NCI-H1105 treated with DMSO at 0.1 percent for 48 hours (cell line): ENCODE measurements around the gene STON1.
"Not testable (repeated sequence)": the region's sequence is repeated elsewhere in the genome, so short reads cannot be mapped to it uniquely, and the experiment has no call there.

Experiments used
- DNase-seq: peaks from one replicate; lab custom pipeline; 2025; lab: John Stamatoyannopoulos, UW

STON1 gene

DNA sequence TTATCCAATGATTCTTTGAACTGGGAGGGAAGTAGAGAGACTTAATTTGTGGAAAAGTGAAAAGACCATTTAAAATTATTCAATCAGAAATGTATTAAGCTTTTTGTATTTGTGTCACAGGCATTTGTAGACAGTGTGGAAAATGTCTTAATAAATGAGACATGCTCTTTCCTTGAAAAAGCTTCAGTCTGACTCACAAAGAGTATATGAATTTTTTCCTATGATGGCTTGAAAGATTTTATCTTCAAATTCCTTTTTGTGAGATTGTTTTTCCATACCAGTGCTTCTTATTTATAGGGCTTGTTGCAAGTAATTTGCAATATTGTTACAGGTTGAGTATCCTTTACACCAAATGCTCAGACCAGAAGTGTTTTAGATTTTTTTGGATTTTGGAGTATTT lies 39.5 kb downstream of the STON1 start:
- DNase-seq = no peak

DNA sequence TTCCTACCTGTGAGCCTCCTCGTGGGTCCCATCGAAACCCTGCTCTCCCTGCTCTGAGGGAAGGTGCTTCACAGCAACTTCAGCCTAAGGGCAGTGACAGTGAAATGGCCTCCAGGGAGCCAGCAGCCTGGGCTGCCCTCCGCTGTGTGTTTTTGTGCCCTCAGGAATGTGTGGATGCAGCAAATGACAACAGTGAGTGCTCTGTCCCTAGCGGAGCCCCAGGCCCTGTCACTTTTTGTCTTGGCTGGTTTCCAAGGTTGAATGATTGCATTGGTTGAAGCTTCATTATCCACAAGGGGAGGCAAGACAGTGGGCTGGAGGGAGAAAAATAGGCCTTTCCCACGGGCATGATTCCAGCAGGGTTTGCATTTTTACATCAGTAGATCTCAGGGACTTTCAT lies 42.9 kb downstream of the STON1 start:
- DNase-seq = peak; percentile 34

GRCh38 chr2:48574353-48575287 lies 44.7 kb downstream of the STON1 start:
- DNase-seq = no peak

GRCh38 chr2:48578313-48578712 lies 48.4 kb downstream of the STON1 start:
- no peak for DNase-seq

- no peak for DNase-seq
Observed at GRCh38 chr2:48583961-48584360, 54.0 kb downstream of the STON1 start.

- no peak for DNase-seq
Observed at GRCh38 chr2:48584551-48584950, 54.6 kb downstream of the STON1 start.

DNA sequence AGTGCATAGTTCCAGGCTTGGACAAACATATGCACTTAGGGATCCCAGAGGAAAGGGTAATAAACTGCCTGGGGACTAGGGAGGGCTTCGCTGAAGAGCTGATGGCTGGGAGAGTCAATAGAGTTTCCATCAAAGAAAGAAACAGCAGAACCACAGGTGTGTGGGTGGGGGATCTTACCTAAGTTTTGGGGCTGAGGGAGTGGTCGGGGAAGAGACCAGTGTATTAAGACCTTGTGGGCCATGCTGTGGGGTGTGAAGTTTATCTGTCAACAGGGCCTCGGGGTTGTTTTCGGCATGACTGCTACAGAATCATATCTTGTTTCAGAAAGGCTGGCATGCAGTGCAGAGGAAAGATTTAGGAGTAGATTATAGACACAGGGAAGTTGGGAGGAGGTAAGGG lies 56.5 kb downstream of the STON1 start:
- no peak for DNase-seq

- no peak for DNase-seq
Observed at GRCh38 chr2:48587560-48587959, 57.6 kb downstream of the STON1 start.

DNA sequence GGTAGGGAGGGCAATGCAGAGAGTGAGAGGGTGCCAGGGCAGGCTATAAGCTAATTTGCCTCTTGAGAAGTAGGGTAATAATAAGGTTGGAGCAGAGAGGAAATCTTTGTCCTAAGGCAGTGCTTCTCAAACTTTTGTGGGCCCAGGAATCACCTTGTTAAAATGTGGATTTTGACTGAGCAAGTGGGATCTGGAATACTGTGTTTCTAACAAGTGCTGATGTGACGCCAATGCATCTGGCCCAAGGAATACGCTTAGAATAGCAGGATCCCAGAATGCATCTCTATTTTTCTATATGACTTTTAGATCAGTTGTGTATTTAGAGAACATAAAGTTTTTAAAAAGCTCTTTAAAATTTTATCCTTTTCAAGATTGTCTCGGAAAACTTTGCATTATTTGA lies 58.0 kb downstream of the STON1 start:
- no peak for DNase-seq

DNA sequence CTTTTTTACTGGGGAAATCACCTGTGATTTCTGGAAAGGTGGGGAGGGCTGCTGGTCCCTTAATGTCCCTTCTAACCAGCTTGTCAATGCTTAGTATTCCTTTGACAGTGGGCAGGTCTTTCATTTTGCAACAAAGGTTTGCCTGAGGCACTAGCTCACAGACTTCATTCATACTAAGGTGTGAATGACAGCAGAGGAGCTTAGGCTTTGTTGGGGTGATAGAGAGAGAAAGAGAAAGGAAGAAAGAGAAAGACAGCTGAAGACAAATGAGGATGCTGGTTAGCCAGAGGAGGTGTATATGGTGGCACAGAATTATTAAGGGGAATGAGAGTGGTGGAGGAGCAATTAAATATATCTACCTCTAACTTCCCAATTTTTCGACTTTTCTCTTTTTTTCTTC lies 58.8 kb downstream of the STON1 start:
- DNase-seq = no peak

DNA sequence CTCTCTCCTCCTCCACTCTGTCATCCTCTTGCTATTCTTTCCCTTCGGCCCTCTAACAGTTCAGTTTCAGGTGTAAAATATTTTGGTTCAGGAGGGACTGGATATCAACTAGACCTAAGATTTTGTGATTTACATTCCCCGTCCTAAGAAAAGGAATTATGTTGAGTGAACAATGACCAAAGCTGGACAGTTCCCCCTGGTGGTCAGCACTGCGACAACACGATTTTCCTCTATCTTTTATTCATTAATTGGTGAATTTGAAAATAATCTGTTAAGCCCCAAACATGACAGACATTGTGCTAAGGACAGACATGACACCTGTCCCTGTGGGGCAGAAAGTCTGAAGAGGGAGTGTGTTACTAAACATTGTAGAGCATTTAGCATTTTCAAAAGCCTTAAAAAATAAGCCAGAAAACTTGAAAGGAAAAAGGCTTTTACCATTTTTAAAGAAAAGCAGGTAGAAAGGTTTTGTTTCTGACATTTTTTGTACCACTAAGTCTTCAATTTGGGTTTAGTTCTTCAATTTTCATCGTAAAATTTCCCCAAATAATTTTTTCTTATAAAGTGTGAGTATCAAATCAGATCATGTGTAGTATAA lies 59.3 kb downstream of the STON1 start:
- DNase-seq = peak; percentile 47

DNA sequence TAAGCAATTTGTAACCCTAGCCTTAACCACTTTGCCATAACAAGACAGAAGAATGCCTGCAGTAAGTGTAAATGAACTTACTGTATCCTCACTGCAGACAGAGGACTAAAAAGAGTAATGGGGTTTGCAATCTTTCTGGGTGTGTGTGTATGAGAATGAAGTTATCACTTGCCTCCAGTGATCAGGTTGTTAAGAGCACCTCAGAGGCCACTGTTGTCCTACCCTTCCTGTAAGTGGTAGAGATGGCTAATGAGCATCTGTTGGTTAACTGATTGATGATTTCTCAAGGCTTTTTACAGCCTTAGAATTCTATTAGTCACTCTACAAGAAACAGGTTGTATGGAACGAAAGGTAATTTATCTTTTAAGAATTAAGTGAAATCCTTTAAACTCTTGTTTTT lies 60.1 kb downstream of the STON1 start:
- no peak for DNase-seq

- no peak for DNase-seq
Observed at GRCh38 chr2:48592067-48592466, 62.1 kb downstream of the STON1 start.

DNA sequence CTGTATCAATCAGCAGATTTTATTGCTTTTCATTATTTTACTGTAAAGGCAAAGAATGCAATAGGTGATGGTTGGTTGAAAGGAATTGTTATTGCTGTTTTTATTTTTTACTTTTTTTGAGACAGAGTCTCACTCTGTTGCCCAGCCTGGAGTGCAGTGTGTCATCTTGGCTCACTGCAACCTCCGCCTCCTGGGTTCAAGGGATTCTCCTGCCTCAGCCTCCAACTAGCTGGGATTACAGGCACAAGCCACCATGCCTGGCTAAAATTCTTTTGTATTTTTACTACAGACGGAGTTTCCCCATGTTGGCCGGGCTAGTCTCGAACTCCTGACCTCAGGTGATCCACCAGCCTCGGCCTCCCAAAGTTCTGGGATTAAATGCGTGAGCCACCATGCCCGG lies 66.8 kb downstream of the STON1 start:
- DNase-seq = not testable (repeated sequence)

DNA sequence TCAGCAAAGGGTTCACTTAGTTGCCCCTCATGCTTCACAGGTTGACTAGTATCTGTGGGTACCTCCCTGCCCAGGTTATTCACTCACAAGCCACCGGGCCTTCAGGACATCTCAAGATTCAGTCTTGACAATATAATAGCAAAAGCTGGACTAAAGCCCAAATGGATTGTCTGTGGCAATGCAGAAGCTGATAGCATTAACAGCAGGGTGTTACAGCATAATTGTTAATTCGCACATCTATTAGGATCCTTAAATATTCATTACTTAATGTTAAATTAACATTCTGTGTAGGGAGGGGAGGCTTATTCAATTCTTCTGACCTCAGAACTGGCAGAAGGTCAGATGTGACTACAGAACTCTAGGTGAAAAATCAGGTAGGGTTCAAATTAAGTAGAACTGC lies 67.5 kb downstream of the STON1 start:
- DNase-seq = no peak

DNA sequence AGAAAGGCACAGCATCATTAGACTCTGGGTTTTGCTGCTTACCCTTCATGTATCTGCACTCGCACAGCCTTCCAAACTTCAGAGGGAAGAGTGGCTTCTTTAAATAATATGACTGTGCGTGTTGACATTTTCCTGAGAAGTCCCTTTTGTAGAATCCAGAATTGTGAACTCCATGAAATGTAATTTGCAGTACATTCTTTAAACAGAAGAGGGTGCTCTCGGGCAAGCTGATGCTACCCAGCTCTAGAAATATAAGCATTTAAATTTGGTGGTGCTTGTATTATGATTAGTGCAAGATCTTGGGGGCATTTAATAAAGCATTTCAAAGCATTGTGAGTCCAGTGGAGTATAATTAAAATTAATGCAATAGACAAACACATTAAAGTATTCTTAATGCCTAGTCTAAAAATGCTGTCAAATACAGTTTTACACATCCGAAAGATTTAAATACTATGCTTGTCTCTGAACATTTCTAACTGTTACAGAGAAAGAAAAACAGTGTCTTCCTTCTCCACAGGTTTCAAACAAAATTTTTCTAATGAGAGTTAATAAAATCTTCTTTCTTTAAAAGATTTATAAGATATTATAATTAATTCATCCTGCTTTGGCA lies 70.4 kb downstream of the STON1 start:
- peak; percentile 31 for DNase-seq

GRCh38 chr2:48600917-48601316 lies 71.0 kb downstream of the STON1 start:
- no peak for DNase-seq

DNA sequence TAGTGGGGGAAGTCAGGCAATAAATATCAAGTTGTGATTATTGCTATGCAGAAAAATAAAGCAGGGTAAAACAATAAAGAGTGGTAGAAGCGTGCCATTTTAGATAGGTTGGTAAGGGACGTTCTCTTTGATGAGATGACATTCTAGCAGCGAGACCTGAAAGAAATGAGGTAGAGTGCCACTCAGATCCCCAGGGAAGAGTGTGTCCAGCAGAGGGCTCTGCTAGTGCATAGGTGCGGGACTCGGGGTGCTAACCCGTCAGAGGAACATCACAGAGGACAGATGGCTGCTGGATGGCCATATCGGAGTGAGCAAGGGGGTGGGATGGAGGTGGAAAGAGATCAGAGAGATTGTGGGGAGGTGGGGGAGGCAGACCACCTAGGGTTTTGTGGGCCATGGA lies 71.4 kb downstream of the STON1 start:
- DNase-seq = no peak

DNA sequence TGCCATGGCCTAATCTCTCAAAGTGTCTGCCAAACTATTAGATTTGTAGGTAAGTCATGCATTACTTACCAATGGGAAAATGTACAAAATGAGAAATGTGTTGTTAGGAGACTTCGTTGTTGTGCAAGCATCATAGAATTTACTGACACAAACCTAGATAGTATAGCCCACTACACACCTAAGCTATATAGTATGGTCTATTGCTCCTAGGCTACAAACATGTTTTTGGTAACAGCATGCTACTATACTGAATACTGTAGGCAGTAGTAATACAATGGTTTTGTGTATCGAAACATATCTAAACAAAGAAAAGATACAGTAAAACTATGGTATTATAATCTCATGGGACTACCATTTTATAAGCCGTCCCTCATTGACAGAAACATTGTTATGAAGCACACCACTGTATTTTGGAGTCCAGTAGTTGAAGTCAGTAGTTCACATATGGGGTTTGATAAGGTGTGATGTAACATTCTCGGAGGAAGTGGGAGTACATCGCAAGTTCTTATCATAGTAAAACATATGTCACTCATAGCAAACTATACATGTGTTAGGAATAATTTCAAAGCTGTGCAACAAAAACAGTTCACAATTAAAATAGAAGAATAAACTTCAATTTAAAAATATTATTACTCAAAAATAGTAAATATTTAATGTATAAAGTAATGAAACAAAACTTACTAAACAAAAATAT lies 75.7 kb downstream of the STON1 start:
- DNase-seq = no peak

DNA sequence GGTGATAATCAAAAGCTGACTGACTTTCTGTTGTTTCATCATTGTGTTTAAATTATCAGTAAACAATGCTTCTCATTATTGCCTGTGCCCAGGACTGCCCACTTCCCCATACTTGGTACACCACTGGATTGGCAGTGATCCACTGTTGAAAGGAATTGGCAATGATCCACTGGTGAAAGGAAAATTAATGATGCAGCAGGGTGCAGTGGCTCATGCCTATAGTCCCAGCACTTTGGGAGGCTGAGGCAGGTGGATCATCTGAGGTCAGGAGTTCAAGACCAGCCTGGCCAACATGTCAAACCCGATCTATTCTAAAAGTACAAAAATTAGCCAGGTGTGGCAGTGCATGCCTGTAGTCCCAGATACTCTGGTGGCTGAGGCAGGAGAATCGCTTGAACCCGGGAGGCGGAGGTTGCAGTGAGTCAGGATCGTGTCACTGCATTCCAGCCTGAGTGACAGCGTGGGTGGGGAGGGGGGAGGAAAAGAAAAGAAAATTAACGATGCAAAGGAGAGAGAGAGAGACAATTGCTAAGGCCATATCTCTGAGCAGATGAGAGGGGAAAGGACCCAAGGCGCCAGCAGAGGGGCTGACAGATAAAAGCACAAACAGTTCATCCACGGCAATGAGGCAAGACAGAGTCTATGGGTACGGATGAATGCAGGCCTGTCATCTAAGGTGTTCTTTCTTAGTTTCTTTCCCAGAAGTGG lies 77.5 kb downstream of the STON1 start:
- peak; percentile 9 for DNase-seq

DNA sequence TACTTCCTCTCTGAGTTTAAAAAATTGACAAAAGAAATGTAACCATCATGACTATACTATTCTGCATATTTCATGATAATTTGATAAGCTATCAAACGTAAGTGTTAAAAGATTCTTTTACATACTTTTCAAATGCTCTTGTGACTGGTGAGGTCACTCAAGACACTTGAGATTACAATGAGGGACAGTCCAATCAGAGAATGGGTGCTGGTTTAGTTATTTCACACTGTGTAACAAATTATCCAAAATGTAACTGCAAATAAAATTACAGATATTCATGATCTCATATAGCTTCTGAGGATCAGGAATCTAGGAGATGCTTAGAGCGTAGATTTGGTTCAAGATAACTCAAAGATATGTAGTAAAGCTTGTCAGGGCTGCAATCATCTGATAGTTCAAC lies 83.3 kb downstream of the STON1 start:
- DNase-seq = no peak

DNA sequence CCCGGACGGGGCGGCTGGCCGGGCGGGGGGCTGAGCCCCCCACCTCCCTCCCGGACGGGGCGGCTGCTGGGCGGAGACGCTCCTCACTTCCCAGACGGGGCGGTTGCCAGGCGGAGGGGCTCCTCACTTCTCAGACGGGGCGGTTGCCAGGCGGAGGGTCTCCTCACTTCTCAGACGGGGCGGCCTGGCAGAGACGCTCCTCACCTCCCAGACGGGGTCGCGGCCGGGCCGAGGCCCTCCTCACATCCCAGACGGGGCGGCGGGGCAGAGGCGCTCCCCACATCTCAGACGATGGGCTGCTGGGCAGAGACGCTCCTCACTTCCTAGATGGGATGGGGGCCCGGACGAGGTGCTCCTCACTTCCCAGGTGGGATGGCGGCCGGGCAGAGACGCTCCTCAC lies 84.6 kb downstream of the STON1 start:
- not testable (repeated sequence) for DNase-seq
